ENCODE measurements around the gene MPV17L. TPM values are rescaled to one million over a fixed set of nuclear protein-coding genes. Genes with fewer than 3 reads are reported as not detected.
"Not testable (repeated sequence)": the region's sequence is repeated elsewhere in the genome, so short reads cannot be mapped to it uniquely, and the experiment has no call there.

Gene MPV17L
- 10.0 and 11.5 TPM in 2 replicates for total RNA-seq (2022)
- Bru-seq, nascent RNA: percentile 59 among the genes with signal in this experiment
- BruChase-seq, experiment 1, labeled RNA remaining after a 6-hour chase: percentile 92 among the genes with signal in this experiment
- percentile 83 among the genes with signal in this experiment for BruChase-seq, experiment 2, labeled RNA remaining after a 2-hour chase
- long read RNA-seq, transcript MPV17L-202 (4 exons, 1,037 nt): major isoform, 5 of 5 reads
- long read RNA-seq, partial matches to known transcripts: 0 of 5 reads
- long read RNA-seq, other reads (novel, unspliced or antisense): 0 of 5 reads

GRCh38 chr16:15395631-15396508, at the start of gene MPV17L:
Gene MPV17L (plus strand): TSS chr16:15395754. CDS start chr16:15395898, 144 bp downstream.
- H3K9me3 Mint-ChIP-seq (ENCODE audit: low read depth, unreplicated experiment); H3K27ac Mint-ChIP-seq (ENCODE audit: unreplicated experiment); BruUV-seq (replicated peaks); CTCF ChIA-PET; intact Hi-C loops (cut with micrococcal nuclease; ENCODE audit: unreplicated experiment); H3K27me3 Mint-ChIP-seq (ENCODE audit: unreplicated experiment): not testable (repeated sequence)
- peaks cover 12% of the 10 kb centered on the region for H3K4me1 Mint-ChIP-seq (ENCODE audit: low read depth, unreplicated experiment)
- DNase-seq: peak; percentile 67
- H3K4me3 Mint-ChIP-seq (ENCODE audit: low read depth, unreplicated experiment): peak within 1 kb of the TSS; percentile 75
- H3K36me3 Mint-ChIP-seq (ENCODE audit: insufficient read depth, unreplicated experiment): peaks cover 11% of the 10 kb centered on the region

- H3K9me3 Mint-ChIP-seq (ENCODE audit: low read depth, unreplicated experiment); H3K4me1 Mint-ChIP-seq (ENCODE audit: low read depth, unreplicated experiment); CTCF ChIA-PET; BruUV-seq (replicated peaks); DNase-seq; H3K4me3 Mint-ChIP-seq (ENCODE audit: low read depth, unreplicated experiment); intact Hi-C loops (cut with micrococcal nuclease; ENCODE audit: unreplicated experiment); H3K27ac Mint-ChIP-seq (ENCODE audit: unreplicated experiment); H3K36me3 Mint-ChIP-seq (ENCODE audit: insufficient read depth, unreplicated experiment); H3K27me3 Mint-ChIP-seq (ENCODE audit: unreplicated experiment): not testable (repeated sequence)
Observed at GRCh38 chr16:15348721-15349120, 46.8 kb upstream of the MPV17L start.

- BruUV-seq (replicated peaks); DNase-seq; CTCF ChIA-PET; H3K4me1 Mint-ChIP-seq (ENCODE audit: low read depth, unreplicated experiment); H3K4me3 Mint-ChIP-seq (ENCODE audit: low read depth, unreplicated experiment); intact Hi-C loops (cut with micrococcal nuclease; ENCODE audit: unreplicated experiment); H3K9me3 Mint-ChIP-seq (ENCODE audit: low read depth, unreplicated experiment); H3K27ac Mint-ChIP-seq (ENCODE audit: unreplicated experiment); H3K36me3 Mint-ChIP-seq (ENCODE audit: insufficient read depth, unreplicated experiment); H3K27me3 Mint-ChIP-seq (ENCODE audit: unreplicated experiment): not testable (repeated sequence)
Observed at GRCh38 chr16:15351251-15351650, 44.3 kb upstream of the MPV17L start.

DNA sequence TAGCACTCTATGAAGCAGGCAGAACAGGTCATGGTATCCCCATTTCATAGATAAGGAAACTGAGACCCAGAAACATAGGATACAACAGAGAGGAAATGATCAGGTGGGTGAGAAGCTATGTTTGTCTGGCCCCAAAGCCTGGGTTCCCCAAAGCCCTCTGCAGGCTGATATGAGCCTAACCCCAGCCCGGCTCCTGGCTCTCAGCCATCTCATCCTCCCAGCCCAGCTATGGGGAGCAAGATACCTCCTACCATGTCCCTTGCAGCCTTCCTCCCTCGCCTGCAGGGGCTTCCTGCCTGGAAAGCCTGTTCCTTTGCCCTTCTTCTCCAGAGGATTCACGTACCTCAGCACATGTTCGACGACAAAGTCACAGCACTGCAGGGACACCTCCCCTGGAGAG, 43.8 kb upstream of the MPV17L start:
- H3K4me1 Mint-ChIP-seq (ENCODE audit: low read depth, unreplicated experiment); H3K4me3 Mint-ChIP-seq (ENCODE audit: low read depth, unreplicated experiment); BruUV-seq (replicated peaks); H3K27me3 Mint-ChIP-seq (ENCODE audit: unreplicated experiment); H3K9me3 Mint-ChIP-seq (ENCODE audit: low read depth, unreplicated experiment); DNase-seq; H3K36me3 Mint-ChIP-seq (ENCODE audit: insufficient read depth, unreplicated experiment); CTCF ChIA-PET; H3K27ac Mint-ChIP-seq (ENCODE audit: unreplicated experiment); intact Hi-C loops (cut with micrococcal nuclease; ENCODE audit: unreplicated experiment): not testable (repeated sequence)

GRCh38 chr16:15352852-15353251, 42.7 kb upstream of the MPV17L start:
- H3K36me3 Mint-ChIP-seq (ENCODE audit: insufficient read depth, unreplicated experiment); DNase-seq; H3K4me3 Mint-ChIP-seq (ENCODE audit: low read depth, unreplicated experiment); H3K9me3 Mint-ChIP-seq (ENCODE audit: low read depth, unreplicated experiment); H3K27me3 Mint-ChIP-seq (ENCODE audit: unreplicated experiment); intact Hi-C loops (cut with micrococcal nuclease; ENCODE audit: unreplicated experiment); H3K4me1 Mint-ChIP-seq (ENCODE audit: low read depth, unreplicated experiment); H3K27ac Mint-ChIP-seq (ENCODE audit: unreplicated experiment); CTCF ChIA-PET; BruUV-seq (replicated peaks): not testable (repeated sequence)

DNA sequence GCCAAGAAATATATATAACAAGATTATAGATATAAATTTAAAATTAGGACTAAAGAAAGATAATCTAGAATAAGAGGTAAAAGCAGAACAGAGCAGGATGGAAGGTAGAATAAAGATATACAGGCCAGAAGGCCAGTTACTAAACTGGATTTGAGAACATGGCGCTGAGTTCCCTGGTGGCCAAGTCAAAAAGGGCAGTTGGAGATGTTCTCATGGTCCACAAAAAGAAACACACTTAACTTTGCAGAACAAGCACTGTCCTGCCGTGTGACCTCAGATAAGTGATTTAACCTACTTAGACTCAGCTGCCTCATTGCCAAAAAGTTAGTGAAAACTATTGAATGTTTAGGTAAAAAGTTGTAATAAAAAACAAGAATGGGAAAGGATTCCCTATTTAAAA, 40.7 kb upstream of the MPV17L start:
- DNase-seq; H3K27me3 Mint-ChIP-seq (ENCODE audit: unreplicated experiment); H3K4me1 Mint-ChIP-seq (ENCODE audit: low read depth, unreplicated experiment); H3K9me3 Mint-ChIP-seq (ENCODE audit: low read depth, unreplicated experiment); CTCF ChIA-PET; H3K27ac Mint-ChIP-seq (ENCODE audit: unreplicated experiment); H3K4me3 Mint-ChIP-seq (ENCODE audit: low read depth, unreplicated experiment); H3K36me3 Mint-ChIP-seq (ENCODE audit: insufficient read depth, unreplicated experiment); BruUV-seq (replicated peaks); intact Hi-C loops (cut with micrococcal nuclease; ENCODE audit: unreplicated experiment): not testable (repeated sequence)

- H3K27me3 Mint-ChIP-seq (ENCODE audit: unreplicated experiment); BruUV-seq (replicated peaks); intact Hi-C loops (cut with micrococcal nuclease; ENCODE audit: unreplicated experiment); CTCF ChIA-PET; H3K4me1 Mint-ChIP-seq (ENCODE audit: low read depth, unreplicated experiment); H3K36me3 Mint-ChIP-seq (ENCODE audit: insufficient read depth, unreplicated experiment); H3K4me3 Mint-ChIP-seq (ENCODE audit: low read depth, unreplicated experiment); H3K27ac Mint-ChIP-seq (ENCODE audit: unreplicated experiment); DNase-seq; H3K9me3 Mint-ChIP-seq (ENCODE audit: low read depth, unreplicated experiment): not testable (repeated sequence)
Observed at GRCh38 chr16:15357495-15357894, 38.1 kb upstream of the MPV17L start.

DNA sequence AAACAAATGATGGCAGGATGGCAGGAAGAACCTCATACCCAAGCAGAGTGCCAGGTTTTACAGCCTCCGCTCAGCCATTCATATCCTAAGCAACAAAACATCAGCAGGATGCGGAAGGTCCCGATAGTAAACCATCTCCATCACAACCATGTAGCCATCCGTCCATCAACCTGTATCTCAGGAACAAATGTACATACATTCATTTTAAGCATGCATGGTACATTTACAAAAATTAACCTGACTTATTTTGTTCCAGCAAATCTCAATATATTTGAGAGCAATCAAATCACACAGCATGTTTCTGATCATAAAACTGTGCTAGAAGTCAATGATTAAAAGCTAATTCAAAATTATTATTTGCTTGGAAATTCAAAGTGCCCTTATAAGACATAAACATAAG, 17.4 kb upstream of the MPV17L start, which contains the start of gene NPIPA5:
TSS of gene NPIPA5 (minus strand) at position 101 of the 400 bp plus-strand sequence. CDS start at position 101, 0 bp downstream.
- H3K9me3 Mint-ChIP-seq (ENCODE audit: low read depth, unreplicated experiment); H3K4me1 Mint-ChIP-seq (ENCODE audit: low read depth, unreplicated experiment); intact Hi-C loops (cut with micrococcal nuclease; ENCODE audit: unreplicated experiment); H3K36me3 Mint-ChIP-seq (ENCODE audit: insufficient read depth, unreplicated experiment); H3K27me3 Mint-ChIP-seq (ENCODE audit: unreplicated experiment); H3K4me3 Mint-ChIP-seq (ENCODE audit: low read depth, unreplicated experiment); BruUV-seq (replicated peaks); H3K27ac Mint-ChIP-seq (ENCODE audit: unreplicated experiment); DNase-seq; CTCF ChIA-PET: not testable (repeated sequence)

- H3K36me3 Mint-ChIP-seq (ENCODE audit: insufficient read depth, unreplicated experiment); H3K4me1 Mint-ChIP-seq (ENCODE audit: low read depth, unreplicated experiment); H3K9me3 Mint-ChIP-seq (ENCODE audit: low read depth, unreplicated experiment); BruUV-seq (replicated peaks); H3K4me3 Mint-ChIP-seq (ENCODE audit: low read depth, unreplicated experiment); intact Hi-C loops (cut with micrococcal nuclease; ENCODE audit: unreplicated experiment); DNase-seq; H3K27me3 Mint-ChIP-seq (ENCODE audit: unreplicated experiment); CTCF ChIA-PET: not testable (repeated sequence)
- H3K27ac Mint-ChIP-seq (ENCODE audit: unreplicated experiment): peak overlapping the region; percentile 40
Observed at GRCh38 chr16:15382810-15383209, 12.7 kb upstream of the MPV17L start.

DNA sequence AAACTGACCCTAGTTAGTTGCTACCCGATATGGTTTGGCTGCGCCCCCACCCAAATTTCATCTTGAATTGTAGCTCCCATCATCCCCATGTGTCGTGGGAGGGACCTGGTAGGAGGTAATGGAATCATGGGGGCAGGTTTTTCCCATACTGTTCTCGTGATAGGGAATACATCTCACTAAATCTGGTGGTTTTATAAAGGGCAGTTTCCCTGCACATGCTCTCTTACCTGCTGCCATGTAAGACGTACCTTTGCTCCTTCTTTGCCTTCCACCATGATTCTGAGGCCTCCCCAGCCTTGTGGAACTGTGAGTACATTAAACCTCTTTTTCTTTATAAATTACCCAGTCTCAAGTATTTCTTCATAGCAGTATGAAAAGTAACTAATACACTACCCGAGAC, 7.5 kb upstream of the MPV17L start:
- H3K36me3 Mint-ChIP-seq (ENCODE audit: insufficient read depth, unreplicated experiment); H3K27ac Mint-ChIP-seq (ENCODE audit: unreplicated experiment); CTCF ChIA-PET; H3K9me3 Mint-ChIP-seq (ENCODE audit: low read depth, unreplicated experiment); BruUV-seq (replicated peaks); H3K4me1 Mint-ChIP-seq (ENCODE audit: low read depth, unreplicated experiment); H3K27me3 Mint-ChIP-seq (ENCODE audit: unreplicated experiment); DNase-seq; H3K4me3 Mint-ChIP-seq (ENCODE audit: low read depth, unreplicated experiment); intact Hi-C loops (cut with micrococcal nuclease; ENCODE audit: unreplicated experiment): not testable (repeated sequence)

All from Calu3 (cell line).